HepG2 (cell line): ENCODE data around the gene C4orf36. TPM values are rescaled to one million over a fixed set of nuclear protein-coding genes. Genes with fewer than 3 reads are reported as not detected.

ENCODE experiments used
- ARID3A ChIP-seq: IDR thresholded peaks from 2 replicates; pipeline ENCODE4 v1.6.1; 2012; ENCODE audit warnings: low read depth, low read length, improper control_type of control experiment
- BRF2 ChIP-seq: sonication (generic); formaldehyde crosslinking; IDR thresholded peaks from 2 replicates; pipeline ENCODE4 v1.8.1; 2022; ENCODE audit warnings: mild to moderate bottlenecking, missing genetic modification reagents
- CCDC6 ChIP-seq: sonication (generic); formaldehyde crosslinking; IDR thresholded peaks from 2 replicates; pipeline ENCODE4 v1.8.1; 2022; ENCODE audit warnings: mild to moderate bottlenecking, missing genetic modification reagents, moderate library complexity
- MTA1 ChIP-seq: sonication (generic); formaldehyde crosslinking; IDR thresholded peaks from 2 replicates; pipeline ENCODE4 v1.4.0; 2020; ENCODE audit warnings: missing genetic modification reagents, mild to moderate bottlenecking, borderline replicate concordance
- NFKB2 ChIP-seq: sonication (generic); formaldehyde crosslinking; IDR thresholded peaks from 2 replicates; pipeline ENCODE4 v1.4.0; 2020; ENCODE audit warnings: missing genetic modification reagents, borderline replicate concordance
- NR1H2 ChIP-seq: sonication (generic); formaldehyde crosslinking; IDR thresholded peaks from 2 replicates; pipeline ENCODE4 v1.8.1; 2022; ENCODE audit warnings: low read depth, missing genetic modification reagents, borderline replicate concordance
- PRDM15 ChIP-seq: sonication (generic); formaldehyde crosslinking; IDR thresholded peaks from 2 replicates; pipeline ENCODE4 v1.4.0; 2020; ENCODE audit warnings: missing genetic modification reagents
- SALL1 ChIP-seq: sonication (generic); formaldehyde crosslinking; IDR thresholded peaks from 2 replicates; pipeline ENCODE4 v1.8.0; 2022; ENCODE audit warnings: mild to moderate bottlenecking, missing genetic modification reagents
- SKIL ChIP-seq: sonication (generic); formaldehyde crosslinking; IDR thresholded peaks from 2 replicates; pipeline ENCODE4 v1.8.0; 2022; ENCODE audit warnings: missing genetic modification reagents, mild to moderate bottlenecking, moderate library complexity, borderline replicate concordance
- TERF1 ChIP-seq: sonication (generic); formaldehyde crosslinking; IDR thresholded peaks from 2 replicates; pipeline ENCODE4 v1.8.0; 2022; ENCODE audit warnings: mild to moderate bottlenecking, missing genetic modification reagents, moderate library complexity
- ZHX2 ChIP-seq, 2 experiments: sonication (generic) in 1 of 2; formaldehyde crosslinking in 1 of 2; IDR thresholded peaks; 2 replicates each; pipeline versions ENCODE4 v1.6.1 to v1.9.0; 2014 to 2022; ENCODE audit warnings: antibody characterized with exemption in 1 of 2, borderline replicate concordance in 1 of 2, inconsistent platforms in 1 of 2, low read depth in 1 of 2, missing genetic modification reagents in 1 of 2
- polyA plus RNA-seq, 8 experiments: library from polyadenylated mRNA; depleted of rRNA in 3 of 8; stranded (reverse) in 7 of 8; unstranded in 1 of 8; fragments of >200 nt; fragmentation: Illumina TruSeq in 4 of 8; extraction: Trizol in 4 of 8; gene quantifications; 2 replicates each; pipeline versions ENCODE4 v1.2.1 to v1.2.3, GENCODE V29; 2011 to 2016; ENCODE audit warnings: low read depth in 4 of 8, missing spikeins in 1 of 8, mixed read lengths in 1 of 8; ENCODE audit not compliant: insufficient read depth in 1 of 8
- total RNA-seq, 5 experiments: library from RNA; depleted of rRNA; stranded (reverse); fragments of >200 nt; fragmentation: Illumina TruSeq; extraction: Trizol; gene quantifications; 2 replicates each; pipeline ENCODE4 v1.2.3, GENCODE V29; 2016; ENCODE audit warnings: low read depth in 1 of 5

The C4orf36 gene
- total and polyA plus RNA-seq, 2 of the 13 experiments (the other 11 are each of a cell fraction or from before 2014, with no cell fraction given) = 0.63 TPM; not detected in 1

- 0 out of 2 replicates have a peak, but pooled peaks have one; percentile 17 for TF ChIP-seq TERF1 (CRISPR knock-in tag)
- no peak for TF ChIP-seq ARID3A
- no peak for TF ChIP-seq SALL1 (CRISPR knock-in tag)
- no peak for TF ChIP-seq PRDM15 (CRISPR knock-in tag)
- no peak for TF ChIP-seq NFKB2
- TF ChIP-seq MTA1 (CRISPR knock-in tag) = no peak
- no peak for TF ChIP-seq NR1H2
- no peak for TF ChIP-seq SKIL
- TF ChIP-seq ZHX2 (IDR thresholded peaks at IDR 0.05; ENCODE audit: low read depth) = no peak
- no peak for TF ChIP-seq ZHX2 (CRISPR knock-in tag; IDR thresholded peaks at IDR 0.05; ENCODE audit: borderline replicate concordance)
- no peak for TF ChIP-seq CCDC6 (CRISPR knock-in tag)
- no peak for TF ChIP-seq BRF2 (CRISPR knock-in tag)
Observed at GRCh38 chr4:86934147-86934770, 42.0 kb upstream of the C4orf36 start (continued).
